ENCODE measurements around the gene KCNQ2.

- TF ChIP-seq REST (IDR thresholded peaks at IDR 0.05; ENCODE audit: unreplicated experiment) (no peak), NANOG (IDR thresholded peaks at IDR 0.05; ENCODE audit: borderline replicate concordance) (no peak), CTCF (conservative IDR thresholded peaks at IDR 0.05; ENCODE audit: low read depth in 2 of 2) (no peak)
These were observed 86.6 kb downstream of the KCNQ2 start for GRCh38 chr20:63385819-63386218.

Measured in GM23338 (cell line).